ENCODE measurements around the gene VPS33A.
"Not testable (repeated sequence)": the region's sequence is repeated elsewhere in the genome, so short reads cannot be mapped to it uniquely, and the experiment has no call there.

VPS33A gene

DNA sequence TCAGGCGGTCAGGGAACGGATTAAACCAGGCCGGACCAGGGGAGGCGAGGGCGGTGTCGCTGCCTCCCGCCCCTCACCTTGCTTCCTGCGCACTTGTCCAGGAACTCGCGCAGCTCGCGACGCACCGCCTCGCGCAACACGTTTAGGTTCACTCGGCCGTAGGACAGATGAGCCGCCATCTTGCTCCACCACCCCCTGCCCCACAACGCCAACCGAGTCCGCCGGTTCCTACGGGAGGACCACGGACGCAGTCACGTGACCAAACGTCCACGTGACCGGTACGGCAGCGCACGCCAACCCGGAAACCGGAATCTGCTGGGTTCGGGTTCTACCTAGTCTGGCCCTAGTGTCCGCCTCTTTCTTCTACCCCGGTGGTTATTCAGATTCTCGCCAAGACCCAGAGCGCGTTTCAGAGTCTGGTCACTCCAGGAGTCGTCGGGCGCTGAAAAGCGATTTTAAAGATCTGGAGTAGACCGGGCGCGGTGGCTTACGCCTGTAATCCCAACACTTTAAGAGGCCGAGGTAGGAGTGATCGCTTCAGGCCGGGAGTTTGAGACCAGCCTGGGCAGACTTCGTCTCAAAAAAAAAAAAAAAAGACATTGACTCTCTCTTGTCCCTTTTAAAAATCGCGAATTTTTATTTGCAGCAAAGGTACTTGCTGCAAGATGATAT is at the start of gene VPS33A:
TSS of gene VPS33A (minus strand) at position 265 of the 672 bp plus-strand sequence. CDS start at position 179, 86 bp downstream.
- peak; percentile 80 for FAIRE-seq

DNA sequence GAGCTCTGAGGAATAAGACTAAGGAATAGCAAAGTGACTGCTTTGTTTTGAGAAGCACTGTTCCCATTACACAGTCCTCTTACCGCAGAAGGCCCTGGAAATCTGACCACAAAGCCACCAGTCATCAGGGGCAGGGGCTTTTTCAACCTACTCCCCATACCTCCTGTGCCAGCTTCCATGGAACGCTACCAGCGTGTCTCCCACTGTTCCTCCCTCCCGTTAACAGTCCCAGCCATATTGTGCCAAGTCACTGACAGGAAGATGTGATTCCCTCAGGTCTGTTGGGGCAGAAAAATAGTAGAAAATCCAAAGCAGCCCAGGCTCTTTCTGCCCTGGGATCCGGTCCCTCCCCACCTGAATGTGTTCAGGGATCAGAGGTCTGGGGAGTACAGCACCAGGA is 46.6 kb upstream of the VPS33A start:
- no peak for FAIRE-seq

DNA sequence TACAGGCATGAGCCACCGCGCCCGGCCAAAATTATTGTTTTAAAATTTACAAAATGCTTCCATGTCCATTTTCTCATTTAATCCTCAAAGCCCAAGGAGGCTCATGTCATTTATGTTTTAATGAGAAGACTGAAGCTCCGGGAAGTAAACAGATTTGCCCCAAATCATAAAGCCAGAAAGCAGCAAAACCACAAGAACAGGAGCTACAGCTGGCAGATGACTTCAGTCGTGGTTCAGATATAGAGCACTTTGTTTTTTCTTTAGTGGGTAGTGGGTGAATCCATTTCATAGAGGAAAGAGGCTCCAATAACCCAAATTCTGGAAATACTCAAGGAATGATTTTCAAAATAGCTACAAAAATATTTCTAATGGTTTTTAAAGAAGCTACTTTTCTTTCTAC is 45.4 kb upstream of the VPS33A start:
- FAIRE-seq = no peak

DNA sequence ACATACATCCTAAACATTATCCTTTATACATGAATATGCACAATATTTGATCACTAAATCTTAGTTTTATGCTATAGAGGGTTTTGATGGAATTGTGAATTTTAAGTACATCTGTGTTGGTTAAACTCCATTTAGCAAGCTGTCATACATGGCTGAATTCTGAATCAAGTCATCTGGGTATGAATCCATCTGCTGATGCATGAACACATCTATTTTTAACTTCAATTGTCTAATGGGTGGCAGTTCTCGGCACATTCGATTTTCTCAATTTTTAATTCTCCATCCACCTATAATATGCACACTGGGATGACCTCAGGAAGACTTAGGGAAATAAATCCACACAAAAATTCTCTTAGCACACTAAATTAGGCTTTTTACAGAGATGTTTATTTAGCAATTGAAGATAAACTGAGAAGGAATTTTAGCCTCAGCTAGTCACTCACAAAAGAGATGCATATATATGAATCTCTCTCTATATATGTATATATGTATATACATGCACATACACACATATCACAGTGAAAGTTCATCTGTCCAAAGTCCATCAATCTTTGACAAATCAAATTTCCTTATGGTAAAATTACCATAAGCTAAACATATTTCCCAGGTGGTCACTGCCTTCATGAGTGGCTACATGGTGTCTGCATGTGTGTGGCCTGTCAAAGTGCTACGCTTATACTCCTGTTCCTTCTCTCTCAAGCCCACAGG is 44.5 kb upstream of the VPS33A start:
- FAIRE-seq = no peak

DNA sequence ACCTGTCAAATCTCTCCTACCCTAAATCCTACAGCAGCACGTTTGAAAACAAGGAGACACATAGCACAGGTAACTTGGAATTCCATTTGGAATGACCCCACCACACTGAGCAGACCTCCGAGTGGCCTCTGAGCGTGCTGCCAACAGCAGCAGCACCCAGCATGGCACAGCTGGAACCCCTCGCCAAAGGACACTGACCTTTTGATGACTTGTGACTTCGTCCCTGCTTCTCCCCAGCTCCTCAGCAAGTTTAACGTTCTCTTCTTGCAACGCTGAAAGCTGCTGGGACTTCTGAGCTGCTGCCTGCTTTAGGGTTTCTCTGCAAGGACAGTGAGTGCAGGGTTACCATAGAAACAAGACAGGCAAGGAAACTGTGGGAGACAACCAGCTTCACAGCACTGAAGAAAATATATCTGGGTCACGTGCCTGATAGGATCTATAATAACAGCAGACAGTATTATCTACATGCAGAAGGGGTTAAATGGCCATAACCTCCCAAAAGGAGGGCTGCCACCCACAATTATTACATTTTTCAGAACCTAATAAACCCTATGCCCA is 43.3 kb upstream of the VPS33A start:
- FAIRE-seq = no peak

DNA sequence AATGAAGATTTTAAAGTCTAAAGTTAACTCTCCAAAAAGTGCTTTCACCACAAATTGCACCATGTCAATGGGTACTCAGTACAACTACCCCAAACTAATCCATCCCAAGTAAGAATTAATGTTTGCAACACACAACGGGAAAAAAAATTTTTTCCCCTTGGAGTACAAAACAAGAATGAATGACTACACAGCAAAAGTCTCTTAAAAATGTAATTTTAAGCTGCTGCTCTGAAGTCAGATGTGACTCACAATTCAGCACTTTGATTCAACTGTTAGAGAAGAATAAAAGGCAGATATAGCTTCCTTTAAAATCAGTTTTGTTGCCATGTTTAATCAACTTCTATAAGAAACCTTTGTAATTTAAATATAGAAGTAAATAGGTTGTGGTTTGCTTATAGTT is 42.5 kb upstream of the VPS33A start:
- no peak for FAIRE-seq

DNA sequence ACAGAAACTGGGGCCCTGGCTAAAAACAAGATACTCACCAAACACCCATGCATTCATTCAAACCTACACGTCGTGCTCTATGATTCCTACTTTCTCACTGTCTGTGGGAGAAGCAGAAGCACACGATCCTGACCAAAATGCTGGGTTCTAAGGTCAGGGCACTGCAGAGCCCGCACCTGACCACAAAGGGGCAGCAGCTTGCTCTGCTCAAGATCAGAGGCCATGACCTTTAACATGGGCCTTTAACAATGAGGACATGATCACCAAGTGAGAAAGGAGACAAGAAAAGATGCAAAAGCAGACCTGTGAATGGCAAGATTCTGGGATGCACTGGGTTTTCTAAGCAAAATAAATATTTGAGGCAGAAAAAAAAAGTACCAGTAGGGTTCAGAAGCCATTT is 40.1 kb upstream of the VPS33A start:
- no peak for FAIRE-seq

DNA sequence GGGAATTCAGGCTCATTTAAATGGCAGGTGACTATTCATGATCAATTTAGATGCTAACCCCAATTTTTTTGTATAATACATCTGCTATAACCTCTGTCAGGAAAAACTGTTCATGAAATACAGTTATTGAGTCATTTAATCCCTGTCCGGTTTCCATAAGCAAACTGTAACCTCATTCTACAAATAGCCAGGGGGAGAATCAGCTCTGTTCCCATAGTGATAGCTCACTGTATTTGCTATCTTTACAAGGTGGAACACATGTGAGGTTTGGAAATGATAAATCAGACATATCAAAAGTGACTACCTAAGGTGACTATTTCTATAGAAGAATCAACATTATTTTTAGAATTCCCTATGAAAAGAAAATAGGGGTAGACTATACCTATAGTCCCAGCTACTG is 38.6 kb upstream of the VPS33A start:
- no peak for FAIRE-seq

DNA sequence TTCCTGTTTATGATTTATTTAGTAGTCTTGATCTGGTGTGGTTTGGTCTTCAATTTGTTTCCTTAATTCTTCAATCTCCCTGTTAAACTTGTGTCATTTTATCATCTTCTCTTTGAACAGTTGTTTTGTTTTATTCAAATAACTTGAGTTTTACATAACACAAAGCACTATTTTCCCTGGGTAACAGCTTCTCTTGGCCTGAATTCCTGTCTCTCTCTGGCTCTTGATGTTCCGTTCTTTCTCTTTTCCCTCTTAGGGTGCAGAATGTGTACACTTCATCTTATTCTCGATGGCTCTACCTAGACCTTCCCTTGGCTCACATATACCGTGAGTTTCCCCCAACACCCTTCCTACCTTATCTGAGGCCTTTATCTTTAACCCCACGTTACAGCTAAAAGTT is 36.8 kb upstream of the VPS33A start:
- FAIRE-seq = no peak

DNA sequence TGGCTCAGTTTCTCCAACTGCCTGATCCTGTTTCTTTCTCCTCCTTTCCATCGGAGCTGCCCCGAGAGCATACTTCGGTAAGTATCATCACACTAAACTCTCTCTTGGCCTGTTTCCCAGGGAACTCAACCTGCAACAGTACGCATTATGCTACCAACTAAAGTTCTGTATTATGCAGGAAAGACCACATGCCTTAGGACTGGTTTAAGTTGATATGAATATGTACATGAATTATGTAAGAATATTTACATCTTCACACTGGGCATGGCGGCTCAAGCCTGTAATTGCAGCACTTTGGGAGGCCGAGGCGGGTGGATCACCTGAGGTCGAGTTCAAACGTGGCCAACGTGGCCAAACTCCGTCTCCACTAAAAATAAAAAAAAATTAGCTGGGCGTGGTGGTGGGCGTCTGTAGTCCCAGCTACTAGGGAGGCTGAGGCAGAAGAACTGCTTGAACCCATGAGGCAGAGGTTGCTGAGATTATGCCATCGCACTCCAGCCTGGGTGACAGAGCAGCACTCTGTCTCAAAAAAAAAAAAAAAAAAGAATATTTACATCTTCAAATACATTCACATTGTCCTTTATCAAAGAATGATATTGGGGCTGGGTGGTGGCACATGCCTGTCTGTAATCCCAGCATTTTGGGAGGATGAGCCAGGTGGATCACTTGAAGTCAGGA is 31.9 kb upstream of the VPS33A start:
- no peak for FAIRE-seq

DNA sequence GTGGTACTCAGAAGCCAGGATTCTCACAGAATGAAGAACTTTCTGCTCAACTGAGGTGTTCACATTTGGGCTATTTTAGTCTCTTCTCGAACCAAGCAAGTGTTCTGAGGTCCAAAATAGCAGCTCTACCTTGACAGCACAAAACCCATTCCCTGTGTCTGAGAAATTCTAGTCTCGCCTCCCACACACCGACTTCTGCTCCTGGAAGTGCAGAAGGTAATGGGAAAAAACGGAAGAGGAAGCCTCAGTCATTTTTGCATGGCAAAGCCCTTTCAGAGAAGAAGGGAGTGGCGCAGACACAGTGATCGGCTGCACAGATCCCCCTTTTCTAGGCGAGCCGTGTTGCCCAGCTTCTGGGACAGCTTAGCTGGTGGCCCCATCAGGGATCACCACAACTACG is 31.2 kb upstream of the VPS33A start:
- no peak for FAIRE-seq

DNA sequence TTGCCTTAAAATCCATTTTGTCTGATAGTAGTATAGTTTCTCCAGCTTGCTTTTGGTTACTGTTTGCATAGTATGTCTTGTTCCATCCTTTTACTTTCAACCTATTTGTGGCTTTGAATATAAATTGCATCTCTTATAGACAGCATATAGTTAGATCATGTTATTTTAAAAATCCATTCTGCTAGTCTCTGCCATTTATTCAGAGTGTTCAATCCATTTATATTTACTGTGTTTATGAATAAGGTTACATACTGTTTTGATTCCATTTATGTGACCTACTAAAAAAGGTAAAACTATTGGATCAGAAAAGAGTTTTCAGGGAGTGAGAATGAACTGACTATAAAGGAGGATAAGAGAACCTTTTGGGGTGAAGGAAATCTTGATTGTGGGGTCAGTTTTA is 29.6 kb upstream of the VPS33A start:
- FAIRE-seq = no peak

DNA sequence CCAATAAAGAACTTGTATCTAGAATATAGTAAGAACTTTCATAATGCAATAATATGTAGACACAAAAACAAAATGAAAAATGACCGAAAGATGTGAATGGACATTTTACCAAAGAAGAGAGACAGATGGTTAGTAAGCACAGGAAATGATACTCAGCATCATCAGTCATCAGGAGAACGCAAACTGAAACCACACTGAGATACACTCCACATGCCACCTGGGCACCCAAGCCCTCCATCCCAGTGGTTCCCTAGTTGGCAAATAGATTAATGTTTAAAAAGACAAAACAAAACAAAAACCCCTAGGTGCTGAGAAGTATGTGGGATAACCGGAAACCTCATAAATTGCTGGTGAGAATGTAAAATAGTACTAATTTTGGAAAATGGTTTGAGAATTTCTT is 26.8 kb upstream of the VPS33A start:
- no peak for FAIRE-seq

DNA sequence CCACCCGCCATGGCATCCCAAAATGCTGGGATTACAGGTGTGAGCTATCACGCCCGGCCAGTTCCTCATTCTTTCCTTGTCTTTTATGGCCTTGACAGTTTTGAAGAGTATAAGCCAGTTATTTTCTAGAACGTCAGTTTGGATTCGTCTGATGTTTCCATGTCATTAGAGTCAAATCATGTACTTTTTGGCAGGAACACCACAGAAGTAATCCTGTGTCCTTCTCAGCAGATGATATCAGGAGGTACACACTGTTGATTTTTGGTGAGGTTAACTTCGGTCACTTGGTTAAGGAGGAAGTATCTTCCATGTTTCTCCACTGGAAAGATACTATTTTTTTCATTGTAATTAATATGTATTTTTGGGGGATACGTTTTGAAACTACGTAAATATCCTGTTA is 25.1 kb upstream of the VPS33A start:
- no peak for FAIRE-seq

DNA sequence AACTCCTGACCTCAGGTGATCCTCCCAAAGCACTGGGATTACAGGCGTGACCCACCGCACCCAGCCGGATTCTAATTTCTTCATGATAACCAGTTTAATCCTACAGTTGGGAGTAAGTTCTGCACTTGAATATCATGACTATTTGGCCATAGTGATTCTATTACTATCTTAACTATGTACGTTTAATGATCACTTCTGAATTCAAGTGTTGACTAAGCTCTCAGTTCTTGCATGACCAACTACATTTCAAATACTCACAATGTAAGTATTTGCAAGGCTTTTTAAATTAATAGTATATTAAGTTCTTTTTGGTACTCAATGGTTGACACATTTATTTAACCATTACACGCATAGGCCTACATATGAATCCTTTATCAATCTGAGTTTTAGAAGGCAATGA is 17.4 kb upstream of the VPS33A start:
- no peak for FAIRE-seq

DNA sequence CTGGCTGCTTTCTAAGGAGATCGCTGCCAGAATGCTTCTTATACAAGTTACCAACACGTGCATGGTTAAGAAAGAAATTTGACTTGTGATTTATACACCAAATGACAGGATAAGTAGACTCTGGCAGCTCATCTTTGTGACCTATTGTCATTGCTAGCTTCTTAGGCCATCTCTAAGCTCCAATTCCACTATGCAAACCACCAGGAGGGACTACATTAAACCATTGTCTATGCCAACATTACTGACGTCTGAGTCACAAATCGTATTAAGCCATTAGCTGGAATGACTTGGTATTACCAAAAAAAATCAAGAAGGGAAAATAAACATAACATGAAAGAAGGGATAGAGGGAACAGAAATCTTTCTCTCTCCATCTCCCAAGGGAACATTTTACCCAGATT is 15.8 kb upstream of the VPS33A start:
- FAIRE-seq = no peak

DNA sequence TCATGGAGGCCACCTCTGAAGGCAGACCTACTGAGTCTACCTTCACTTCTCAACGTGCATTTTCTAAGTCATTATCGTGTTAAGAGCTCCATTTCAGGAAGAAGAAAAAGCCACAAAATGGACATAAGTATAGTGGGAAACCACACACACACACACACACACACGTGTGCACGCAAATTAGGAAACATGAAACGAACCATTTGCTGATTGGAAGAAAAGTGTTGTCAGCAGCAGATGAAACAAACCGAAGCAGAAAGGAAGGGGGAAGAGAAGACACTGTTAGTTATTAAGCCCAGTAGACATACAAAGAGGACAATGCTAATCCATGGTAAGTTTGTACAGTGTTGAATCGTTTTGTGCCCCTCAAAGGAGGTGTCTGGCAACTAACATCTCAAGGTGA is 9.9 kb upstream of the VPS33A start:
- FAIRE-seq = no peak

DNA sequence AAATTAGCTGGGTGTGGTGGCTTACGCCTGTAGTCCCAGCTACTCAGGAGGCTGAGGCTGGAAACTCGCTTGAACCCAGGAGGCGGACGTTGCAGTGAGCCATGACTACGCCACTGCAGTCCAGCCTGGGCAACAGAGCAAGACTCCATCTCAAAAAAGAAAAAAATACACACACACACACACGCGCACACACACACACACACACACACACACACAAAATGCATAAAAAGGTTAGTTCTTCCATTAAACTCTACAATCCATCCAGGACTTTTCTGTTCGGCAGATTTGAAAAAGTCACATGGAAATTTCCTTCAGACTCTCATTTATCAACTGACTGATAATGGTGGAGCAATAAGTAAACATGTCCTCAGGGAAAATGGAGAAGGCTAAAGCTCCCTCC is 9.2 kb upstream of the VPS33A start:
- FAIRE-seq = no peak

DNA sequence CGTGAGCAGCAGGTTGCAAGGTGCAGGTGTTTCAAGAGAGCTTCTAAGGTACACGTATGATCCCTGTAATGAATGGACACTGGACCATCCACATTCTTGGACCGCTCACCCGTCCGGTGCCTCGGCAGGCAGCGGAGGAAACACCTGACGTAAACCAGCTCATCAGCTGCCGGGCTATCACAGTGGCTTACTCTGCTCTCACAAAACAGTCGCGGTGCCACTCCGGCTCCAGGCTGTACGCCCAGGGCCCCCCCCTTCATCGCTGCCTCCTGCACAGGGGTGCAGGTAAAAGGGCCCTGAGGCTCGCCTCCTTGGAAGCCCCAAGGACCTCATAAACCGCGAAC is 436 bp downstream of the VPS33A start:
- FAIRE-seq = no peak

DNA sequence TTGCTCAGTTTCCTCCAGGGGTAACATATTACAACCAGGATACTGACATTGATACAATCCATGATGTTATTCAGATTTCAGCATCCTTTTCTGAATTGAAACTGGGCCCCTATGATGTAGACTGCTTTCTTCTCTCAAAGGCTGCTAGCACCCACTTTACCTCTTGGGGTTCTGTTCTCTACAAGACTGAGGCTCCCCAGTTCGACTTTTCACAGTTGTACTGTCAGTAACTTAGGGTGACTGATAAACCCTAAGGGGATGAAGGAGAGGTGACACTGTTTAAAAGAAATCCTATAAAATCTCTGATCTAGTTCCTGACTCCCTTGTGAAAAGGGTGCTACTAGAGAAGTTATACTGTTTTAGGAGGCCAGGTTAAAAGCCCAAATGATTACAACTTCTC is 818 bp downstream of the VPS33A start:
- no peak for FAIRE-seq

DNA sequence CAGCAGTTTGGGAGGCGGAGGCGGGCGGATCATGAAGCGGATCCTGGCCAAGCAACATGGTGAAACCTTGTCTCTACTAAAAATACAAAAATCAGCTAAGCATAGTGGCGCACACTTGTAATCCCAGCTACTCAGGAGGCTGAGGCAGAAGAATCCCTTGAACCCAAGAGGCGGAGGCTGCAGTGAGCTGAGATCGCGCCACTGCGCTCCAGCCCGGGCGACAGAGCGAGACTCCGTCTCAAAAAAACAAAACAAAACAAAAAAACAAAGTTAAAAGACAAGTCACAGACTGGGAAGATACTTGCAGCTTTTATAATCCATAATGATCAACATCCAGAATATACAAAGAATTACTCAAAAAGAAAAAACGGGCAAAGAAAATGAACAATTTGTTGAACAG is 5.6 kb downstream of the VPS33A start:
- FAIRE-seq = not testable (repeated sequence)

DNA sequence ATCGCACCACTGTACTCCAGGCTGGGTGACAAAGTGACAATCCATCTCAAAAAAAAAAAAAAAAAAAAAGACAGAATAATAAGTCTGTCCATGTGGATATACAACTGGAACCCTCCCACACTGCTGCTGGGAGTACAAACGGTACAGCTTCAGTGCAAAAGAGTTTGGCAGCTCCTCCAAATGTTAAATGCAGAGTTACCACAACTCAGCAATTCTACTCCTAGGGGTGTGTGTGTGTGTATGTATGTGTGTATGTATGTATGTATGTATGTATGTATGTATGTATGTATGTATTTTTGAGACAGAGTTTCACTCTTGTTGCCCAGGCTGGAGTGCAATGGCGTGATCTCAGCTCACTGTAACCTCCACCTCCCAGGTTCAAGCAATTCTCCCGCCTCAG is 7.4 kb downstream of the VPS33A start:
- not testable (repeated sequence) for FAIRE-seq

DNA sequence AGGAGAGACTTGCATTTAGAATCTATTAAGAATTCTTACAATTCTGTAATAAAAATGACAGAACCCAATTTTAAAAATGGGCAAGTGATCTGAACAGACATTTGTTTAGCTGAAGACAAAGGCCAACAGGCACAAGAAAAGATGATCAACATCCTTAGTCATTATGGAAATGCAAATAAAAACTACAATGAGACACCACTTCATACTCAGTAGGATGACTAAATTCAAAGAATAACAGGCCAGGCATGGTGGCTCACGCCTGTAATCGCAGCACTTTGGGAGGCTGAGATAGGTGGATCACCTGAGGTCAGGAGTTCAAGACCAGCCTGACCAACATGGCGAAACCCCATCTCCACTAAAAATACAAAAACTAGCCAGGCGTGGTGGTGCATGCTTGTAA is 7.8 kb downstream of the VPS33A start:
- not testable (repeated sequence) for FAIRE-seq

DNA sequence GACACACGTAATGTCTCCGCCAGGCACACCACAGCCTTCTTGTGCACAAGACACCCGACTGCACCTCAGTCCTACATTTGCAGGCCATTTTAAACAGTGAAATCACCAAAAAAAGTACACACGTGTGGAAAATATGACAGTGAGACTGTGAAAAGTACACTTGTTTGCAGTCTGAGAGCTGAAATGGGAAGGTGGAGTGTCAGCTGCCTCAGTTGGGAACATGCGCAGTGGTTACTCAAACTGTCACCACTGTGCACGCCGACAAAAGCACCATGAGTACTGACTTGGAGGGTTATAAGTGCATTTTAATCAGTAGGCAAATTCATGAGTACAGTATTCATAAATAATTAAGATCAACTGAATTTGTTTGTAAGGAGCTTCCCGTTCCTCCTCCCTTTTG is 15.8 kb downstream of the VPS33A start:
- no peak for FAIRE-seq

All from G401.6 (cell line).